ENCODE measurements around the gene HOXA10.

Gene HOXA10

DNA sequence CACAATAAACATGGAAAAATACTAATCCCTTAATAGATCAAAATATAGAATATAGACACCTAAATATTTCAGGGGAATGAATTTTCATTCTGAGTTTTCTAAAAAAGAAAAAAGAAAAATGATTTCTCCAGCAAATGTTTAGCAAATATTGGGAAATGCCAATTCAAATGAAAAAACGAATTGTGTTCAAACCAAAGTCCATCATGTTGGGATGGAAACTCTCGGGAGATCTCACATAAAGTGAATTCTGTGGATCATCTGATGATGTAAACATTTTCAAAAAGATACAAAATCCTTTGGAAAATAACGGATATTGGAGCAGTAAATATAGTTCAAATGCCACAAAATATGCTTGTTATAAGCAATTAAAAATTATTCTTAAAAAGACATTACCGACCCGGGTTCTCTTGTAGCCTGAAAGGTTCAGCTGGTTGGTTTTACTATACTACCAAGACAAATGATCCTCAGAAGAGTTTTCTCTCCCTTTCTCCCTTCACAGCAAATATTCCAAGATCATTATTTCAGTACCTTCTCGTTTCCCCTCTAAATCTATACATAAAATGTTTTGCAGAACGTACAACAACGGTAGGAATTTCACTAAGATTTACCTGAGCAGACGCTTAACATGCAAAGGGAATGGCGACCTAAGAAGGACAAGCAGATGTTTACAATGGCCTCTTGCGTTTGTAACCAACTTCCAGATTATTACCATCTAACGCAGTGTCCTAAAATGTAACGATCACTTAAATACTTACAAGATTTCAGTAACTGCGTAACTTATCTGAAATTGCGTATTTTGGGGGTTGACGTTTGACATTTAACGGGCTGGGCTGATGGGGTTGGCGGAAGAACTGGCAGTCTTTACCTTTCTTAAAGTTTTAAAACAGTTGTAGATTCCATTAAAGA is 23.3 kb upstream of the HOXA10 start:
- TF ChIP-seq, protein P1, sequence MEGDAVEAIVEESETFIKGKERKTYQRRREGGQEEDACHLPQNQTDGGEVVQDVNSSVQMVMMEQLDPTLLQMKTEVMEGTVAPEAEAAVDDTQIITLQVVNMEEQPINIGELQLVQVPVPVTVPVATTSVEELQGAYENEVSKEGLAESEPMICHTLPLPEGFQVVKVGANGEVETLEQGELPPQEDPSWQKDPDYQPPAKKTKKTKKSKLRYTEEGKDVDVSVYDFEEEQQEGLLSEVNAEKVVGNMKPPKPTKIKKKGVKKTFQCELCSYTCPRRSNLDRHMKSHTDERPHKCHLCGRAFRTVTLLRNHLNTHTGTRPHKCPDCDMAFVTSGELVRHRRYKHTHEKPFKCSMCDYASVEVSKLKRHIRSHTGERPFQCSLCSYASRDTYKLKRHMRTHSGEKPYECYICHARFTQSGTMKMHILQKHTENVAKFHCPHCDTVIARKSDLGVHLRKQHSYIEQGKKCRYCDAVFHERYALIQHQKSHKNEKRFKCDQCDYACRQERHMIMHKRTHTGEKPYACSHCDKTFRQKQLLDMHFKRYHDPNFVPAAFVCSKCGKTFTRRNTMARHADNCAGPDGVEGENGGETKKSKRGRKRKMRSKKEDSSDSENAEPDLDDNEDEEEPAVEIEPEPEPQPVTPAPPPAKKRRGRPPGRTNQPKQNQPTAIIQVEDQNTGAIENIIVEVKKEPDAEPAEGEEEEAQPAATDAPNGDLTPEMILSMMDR (conservative IDR thresholded peaks at IDR 0.05): no peak
- H3K27ac ChIP-seq: peak overlapping the region; percentile 98

DNA sequence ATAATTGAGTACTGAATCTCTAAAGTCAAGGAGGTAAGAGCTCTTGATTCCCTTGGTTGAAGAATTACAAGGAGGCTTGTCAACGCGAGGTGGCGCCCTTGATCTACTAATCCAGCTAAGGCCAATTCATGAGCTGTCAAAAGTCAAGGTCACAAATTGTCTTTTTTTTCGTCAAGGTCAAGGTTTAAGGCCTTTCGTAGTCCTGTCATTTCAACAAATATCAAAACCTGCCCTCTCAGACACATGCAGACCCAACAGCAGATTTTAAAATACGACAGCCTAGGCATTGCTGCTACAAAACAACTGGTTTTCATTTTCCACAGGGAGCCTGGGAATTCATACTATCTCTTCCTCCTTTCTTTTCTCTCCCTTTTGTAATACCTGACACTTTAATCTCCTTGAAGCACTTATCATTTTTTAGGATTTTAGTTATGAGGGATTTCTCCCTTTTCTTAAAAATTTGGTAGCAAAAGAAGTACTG is 22.2 kb upstream of the HOXA10 start:
- H3K27ac ChIP-seq: peak overlapping the region; percentile 98
- TF ChIP-seq, protein P1 (conservative IDR thresholded peaks at IDR 0.05): peak; percentile 80

DNA sequence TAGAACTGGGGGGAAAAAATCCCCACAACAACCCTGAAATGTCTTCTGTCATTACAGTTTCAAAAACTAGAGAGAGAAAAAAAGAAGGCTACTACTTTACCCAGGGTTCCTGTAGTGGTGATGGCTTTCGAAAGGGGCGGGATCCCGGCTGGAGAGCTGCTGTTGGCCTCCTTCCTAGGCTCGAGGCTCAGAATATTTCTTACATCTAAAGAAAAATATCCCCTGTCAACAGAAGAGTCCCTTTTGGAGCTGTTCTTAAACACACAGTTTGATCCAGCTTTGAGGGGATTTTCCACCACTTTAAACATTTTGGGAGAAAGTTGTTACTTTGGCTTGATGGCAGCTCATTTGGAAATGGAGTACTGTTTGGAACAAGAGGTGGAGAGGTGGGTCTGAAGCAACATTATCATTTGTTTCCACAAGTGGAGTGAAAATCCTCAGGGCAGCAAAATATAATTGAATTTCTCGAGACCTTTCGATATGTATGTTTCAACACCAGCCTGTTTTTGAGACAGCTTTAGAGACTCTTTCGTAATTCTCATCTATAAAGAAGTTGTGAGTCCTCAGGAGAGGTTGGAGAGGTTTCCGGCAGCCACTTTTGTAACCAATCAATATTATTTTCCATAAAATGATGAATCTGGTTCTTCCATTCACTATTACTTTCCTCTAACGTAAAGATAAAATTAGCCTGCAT is 20.7 kb upstream of the HOXA10 start:
- TF ChIP-seq, protein P1 (conservative IDR thresholded peaks at IDR 0.05): no peak
- H3K27ac ChIP-seq: peak overlapping the region; percentile 98

DNA sequence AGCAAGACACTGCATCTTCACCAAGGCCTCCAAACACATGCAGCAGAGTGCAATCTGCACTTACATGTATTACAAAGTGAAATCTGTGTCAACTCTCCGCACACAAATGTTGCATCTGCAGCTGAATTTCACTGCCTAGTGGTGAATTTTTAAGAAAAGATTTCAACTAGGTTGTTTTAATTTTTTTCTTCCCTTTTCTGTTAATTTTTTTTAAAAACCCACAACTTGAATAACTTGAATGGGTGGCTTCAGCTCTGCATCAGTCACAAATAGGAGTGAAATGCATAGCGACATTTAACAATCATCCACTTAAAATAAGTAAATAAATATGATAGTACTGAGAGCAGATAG is 19.9 kb upstream of the HOXA10 start:
- peak overlapping the region; percentile 98 for H3K27ac ChIP-seq
- TF ChIP-seq, protein P1 (conservative IDR thresholded peaks at IDR 0.05): no peak

DNA sequence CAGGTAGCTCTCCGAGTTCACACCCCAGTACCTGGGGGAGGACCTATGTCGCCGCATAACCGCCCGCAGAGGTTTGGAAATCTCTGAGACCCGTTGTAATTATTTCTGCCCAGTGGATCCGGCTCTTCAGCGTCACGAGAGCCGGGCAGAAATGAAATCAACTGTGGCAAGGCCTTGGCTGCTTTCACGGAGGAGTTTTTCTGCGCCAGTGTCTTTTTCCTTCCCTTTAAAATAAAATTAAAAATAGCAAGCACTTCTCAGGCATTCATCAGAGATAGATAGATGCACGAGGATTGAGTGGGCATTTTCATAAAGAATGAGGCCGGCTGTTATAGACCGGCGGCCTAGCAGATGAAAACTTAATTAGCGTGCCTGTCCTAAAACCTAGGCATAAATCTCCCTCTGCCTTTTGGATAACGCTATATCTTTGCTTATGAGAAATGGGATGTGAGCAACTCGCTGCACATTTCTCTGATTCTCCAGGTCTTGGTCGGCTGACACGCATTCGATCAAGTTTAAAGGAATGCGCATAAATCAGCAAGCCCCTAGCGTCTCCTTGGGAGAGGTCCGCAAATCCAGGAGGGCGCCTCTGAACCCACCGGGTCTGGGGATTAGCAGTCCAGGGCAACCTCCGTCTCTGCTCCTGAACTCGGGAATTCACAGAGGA is 19.3 kb upstream of the HOXA10 start:
- TF ChIP-seq, protein P1 (conservative IDR thresholded peaks at IDR 0.05): no peak
- peak overlapping the region; percentile 98 for H3K27ac ChIP-seq

DNA sequence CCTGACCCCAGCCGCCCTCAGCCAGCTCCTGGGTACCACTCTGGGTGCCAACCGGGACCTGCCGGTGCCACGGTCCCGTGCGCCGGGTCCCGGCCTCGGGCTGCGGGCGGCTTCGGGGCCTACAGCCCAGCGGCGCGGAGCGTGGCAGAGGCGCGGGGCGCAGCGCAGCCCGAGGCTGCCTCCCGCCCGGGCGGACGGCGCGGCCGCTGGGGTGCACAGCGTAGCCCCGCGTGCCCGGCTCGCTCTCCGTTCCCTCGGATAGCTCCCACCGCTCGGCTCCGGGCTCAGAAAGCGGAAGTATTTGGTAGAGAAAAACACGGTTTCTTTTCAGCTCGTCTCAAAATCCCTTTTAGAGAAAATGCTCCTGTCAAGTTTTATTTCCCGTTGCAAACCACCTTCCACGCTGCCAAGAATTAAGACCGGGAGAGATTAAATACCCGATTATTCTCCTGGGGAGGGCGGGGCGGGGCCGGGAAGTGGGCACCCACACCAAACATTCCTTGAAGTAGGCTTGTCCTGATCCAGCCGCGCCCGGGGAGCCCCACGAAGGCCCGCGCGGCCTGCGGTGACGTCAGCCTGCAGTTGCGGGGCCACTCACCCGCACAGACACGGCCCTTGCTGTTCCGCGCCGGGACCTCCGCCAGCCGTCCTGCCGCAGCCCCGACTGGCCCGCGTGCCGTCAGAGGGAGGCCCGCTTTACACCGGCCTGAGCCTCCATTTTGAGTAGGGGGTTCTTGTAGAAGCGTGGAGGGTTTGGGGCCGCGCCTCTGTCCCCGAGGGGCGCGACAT is 18.6 kb upstream of the HOXA10 start:
- TF ChIP-seq, protein P1 (conservative IDR thresholded peaks at IDR 0.05): no peak
- H3K27ac ChIP-seq: peak overlapping the region; percentile 98

All from VCaP (cell line).